GM06990 (cell line): ENCODE measurements around the gene DLL4.
A peak's percentile ranks its signal among the peaks of the same experiment; 100 is the strongest.

ENCODE experiments used
- DNase-seq: peaks from one replicate; pipeline ENCODE4 v3.0.0-alpha.2; 2011; ENCODE audit not compliant: insufficient read length; ENCODE audit errors: extremely low read depth
- H3K27me3 ChIP-seq: replicated peaks from 2 replicates; pipeline ENCODE4 v1.6.0; 2011; ENCODE audit warnings: low read length; ENCODE audit not compliant: control insufficient read depth, insufficient read depth
- H3K36me3 ChIP-seq: 2 replicates; pipeline ENCODE4 v1.5.1; 2011; ENCODE audit warnings: low read length; ENCODE audit not compliant: control insufficient read depth, insufficient read depth
- H3K4me3 ChIP-seq: replicated peaks from 2 replicates; pipeline ENCODE4 v1.5.1; 2011; ENCODE audit warnings: low read depth, mild to moderate bottlenecking, control low read depth, low read length
- CTCF ChIP-seq: IDR thresholded peaks from 2 replicates; pipeline ENCODE4 v1.5.1; 2011; ENCODE audit warnings: low read length, control low read depth, mild to moderate bottlenecking, inconsistent platforms; ENCODE audit not compliant: insufficient read depth, poor library complexity, severe bottlenecking

Gene DLL4

DNA sequence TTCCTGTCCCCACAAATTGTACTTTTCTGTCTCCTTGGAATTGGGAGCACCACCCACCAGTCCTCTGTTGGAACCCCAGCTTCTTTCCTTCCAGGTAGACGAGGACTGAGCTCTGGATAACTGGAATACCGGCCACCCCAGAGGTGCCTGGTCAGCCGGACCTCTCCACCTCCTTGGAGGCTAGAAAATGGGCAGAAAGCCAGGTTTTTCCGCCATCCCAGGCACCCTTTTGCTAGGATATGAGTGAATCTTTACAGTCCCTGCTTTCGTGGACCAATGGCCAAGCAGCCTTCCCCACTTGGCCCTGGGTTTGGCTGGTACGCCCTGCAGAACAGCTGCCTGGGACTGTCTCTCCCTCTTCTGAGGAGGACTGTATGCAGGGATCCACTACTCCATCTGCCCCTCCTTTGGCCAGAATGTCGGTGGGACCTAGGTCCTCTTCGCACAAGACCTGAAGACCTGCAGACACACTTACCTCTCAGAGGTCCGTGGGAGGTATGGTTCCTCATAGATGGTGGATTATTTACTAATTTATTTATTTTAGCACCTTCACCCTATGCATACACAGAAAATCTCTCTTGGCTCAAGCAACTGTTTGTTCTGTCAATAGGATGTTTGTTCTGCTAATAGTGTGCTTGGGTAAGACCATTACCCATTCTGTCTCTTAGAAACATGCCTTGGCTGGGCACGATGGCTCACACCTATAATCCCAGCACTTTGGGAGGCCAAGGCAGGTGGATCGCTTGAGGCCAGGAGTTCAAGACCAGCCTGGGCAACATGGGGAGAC, 15.6 kb downstream of the DLL4 start:
- Histone ChIP-seq H3K4me3 (no peak overlapping the region), H3K27me3 (no peaks in the 10 kb centered on the region), H3K36me3 (no peaks in the 10 kb centered on the region)
- no peak for DNase-seq
- no peak for TF ChIP-seq CTCF

DNA sequence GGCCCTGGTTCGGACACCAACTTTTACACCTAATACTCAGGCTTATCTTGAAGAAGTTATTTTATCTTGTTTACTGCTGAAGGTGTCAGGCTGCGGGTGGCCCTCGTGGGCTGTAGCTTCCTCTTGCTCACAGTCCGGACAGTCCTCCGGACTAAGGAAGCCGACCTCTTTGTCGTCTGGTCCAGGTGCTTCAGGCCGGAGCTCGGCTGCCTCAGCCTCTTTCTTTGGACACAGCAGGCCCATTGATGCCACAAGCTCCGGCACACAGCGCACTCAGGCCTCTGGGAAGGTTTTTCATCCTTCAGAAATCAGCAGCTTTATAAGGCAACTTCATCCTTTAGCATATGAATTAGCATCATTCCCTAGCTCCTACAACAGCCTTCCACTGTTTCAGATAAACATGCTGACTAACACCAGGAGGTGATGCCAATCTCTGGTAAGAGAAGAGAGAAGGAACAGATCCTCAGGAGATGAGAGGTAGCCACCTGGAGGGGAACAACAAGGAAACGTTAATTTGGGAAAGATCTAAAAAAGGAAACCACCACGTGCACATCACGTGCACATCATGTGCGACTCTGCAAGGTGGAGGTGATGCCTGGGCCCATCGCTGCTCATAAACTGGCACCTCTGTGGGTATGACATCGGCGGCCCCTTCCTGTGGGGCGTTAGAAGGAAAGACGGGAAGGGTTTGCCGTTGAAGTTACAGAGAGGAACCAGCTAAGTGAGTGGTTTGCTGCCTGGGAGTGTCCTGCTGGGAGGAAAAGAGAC, 19.8 kb downstream of the DLL4 start:
- no peak for TF ChIP-seq CTCF

GRCh38 chr15:40949756-40950207, 20.6 kb downstream of the DLL4 start:
- no peak for TF ChIP-seq CTCF
- no peak for DNase-seq
- H3K4me3 ChIP-seq: no peak overlapping the region
- no peaks in the 10 kb centered on the region for H3K36me3 ChIP-seq
- no peaks in the 10 kb centered on the region for H3K27me3 ChIP-seq

More for the DNA sequence above, 19.8 kb downstream of the DLL4 start:
- no peak overlapping the region for H3K4me3 ChIP-seq
- no peaks in the 10 kb centered on the region for H3K36me3 ChIP-seq
- H3K27me3 ChIP-seq: no peaks in the 10 kb centered on the region
- DNase-seq: no peak

- no peak for DNase-seq
- H3K36me3 ChIP-seq: no peaks in the 10 kb centered on the region; the same call in 1 of the 2 replicates
- TF ChIP-seq CTCF: no peak
- no peak overlapping the region for H3K4me3 ChIP-seq
- H3K27me3 ChIP-seq: no peaks in the 10 kb centered on the region
Measured at GRCh38 chr15:40951764-40952163, 22.6 kb downstream of the DLL4 start.

- H3K36me3 ChIP-seq: no peaks in the 10 kb centered on the region; the same call in 1 of the 2 replicates
- no peak for TF ChIP-seq CTCF
Measured at GRCh38 chr15:40952301-40952900, 23.3 kb downstream of the DLL4 start.

More at GRCh38 chr15:40952301-40952900, 23.3 kb downstream of the DLL4 start:
- Histone ChIP-seq H3K4me3 (peak overlapping the region; percentile 76), H3K27me3 (no peaks in the 10 kb centered on the region)
- DNase-seq: no peak
